Measurements from ENCODE around the gene RSRC1.

The RSRC1 gene

GRCh38 chr3:158127250-158128219, 17.6 kb downstream of the RSRC1 start:
- DNase-seq (ENCODE audit: low read depth in 1 of 2, low spot score in 1 of 2) = no peak

GRCh38 chr3:158128755-158129154, 18.9 kb downstream of the RSRC1 start:
- DNase-seq (ENCODE audit: low read depth in 1 of 2, low spot score in 1 of 2) = no peak

GRCh38 chr3:158134363-158134762, 24.5 kb downstream of the RSRC1 start:
- DNase-seq (ENCODE audit: low read depth in 1 of 2, low spot score in 1 of 2) = no peak

GRCh38 chr3:158140396-158140795, 30.5 kb downstream of the RSRC1 start:
- DNase-seq (ENCODE audit: low read depth in 1 of 2, low spot score in 1 of 2) = no peak

- no peak for DNase-seq (ENCODE audit: low read depth in 1 of 2, low spot score in 1 of 2)
Observed at GRCh38 chr3:158148218-158148617, 38.3 kb downstream of the RSRC1 start.

- no peak for DNase-seq (ENCODE audit: low read depth in 1 of 2, low spot score in 1 of 2)
Observed at GRCh38 chr3:158152186-158152585, 42.3 kb downstream of the RSRC1 start.

DNA sequence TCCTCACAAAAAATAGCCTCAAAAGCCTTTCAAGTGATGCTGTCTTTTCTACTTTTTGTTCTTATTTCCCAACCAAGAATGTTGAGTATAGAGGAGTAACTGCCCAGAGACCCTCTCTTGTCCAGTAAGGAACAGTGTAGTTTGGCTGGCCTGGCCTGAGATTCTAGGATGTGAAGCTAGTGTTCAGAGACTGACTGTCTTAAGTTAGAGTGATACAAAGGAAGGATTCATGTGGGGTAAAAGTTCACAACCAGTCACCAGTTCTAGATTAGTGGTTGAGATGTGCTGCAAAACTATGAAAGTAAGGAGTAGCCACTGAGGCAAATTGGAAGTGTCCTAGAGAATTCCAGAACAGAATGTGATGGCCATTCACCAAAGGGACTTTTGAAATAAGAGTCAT, 49.1 kb downstream of the RSRC1 start:
- DNase-seq (ENCODE audit: low read depth in 1 of 2, low spot score in 1 of 2) = no peak

DNA sequence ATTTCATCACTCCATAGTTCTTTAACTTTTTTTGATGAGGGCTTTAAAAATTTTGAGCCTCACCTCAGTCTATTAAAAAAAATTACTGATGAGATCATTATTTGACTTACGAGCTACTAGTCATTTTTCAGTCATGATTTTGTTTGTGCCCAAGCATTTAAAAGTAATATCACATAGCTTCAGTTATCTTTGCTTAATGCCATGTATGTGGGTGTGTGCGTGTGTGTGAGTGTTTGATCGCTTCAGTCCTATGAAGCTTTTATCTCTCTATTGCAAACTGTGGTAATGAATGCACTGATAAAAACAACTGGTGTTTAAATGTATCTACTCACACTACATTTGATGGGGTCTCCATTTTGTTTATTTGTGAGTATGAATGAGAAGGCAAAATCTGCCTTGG, 49.8 kb downstream of the RSRC1 start:
- DNase-seq (ENCODE audit: low read depth in 1 of 2, low spot score in 1 of 2) = no peak

DNA sequence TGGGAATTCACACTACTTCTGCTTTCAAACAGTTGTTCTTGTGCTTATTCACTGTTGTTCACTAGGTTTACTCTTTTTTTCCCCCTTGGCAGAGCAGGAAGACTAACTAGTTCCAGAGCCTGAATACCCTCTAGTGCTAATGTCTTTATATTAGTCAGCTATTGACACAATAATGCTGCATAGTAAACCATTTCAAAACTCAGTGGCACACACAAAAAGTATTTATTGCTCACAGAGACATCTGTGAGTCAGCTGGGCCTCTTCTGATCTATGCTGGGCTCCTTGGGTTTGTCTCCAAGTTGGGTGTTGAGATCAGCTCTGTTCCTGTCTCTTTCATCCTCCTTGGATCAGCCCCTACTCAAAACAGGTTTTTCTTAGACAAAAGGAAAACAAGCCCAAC, 51.1 kb downstream of the RSRC1 start:
- no peak for DNase-seq (ENCODE audit: low read depth in 1 of 2, low spot score in 1 of 2)

DNA sequence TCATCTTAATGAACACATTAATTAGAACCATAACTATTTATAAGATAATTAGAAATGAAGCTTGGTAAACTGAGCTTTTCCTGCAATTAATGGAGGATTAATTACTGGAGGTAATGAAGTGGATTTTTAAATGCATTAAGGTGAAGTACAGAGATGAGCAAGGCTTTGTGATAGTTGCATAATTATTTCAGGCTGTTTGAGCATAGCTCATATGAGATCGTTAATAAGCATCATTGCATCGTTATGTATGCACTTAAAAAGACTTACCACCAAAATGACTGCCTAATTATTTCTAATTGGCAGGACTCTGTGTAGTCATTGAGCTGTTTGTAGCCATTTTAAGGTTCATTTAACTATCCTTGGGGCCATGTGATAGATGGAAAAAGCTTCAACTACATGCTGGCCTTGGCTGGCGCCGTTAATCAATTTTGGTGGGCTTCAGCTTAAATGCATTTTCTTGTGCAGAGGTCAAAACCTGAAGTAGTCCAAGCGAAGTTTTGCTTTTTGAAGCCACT, 55.3 kb downstream of the RSRC1 start:
- no peak for DNase-seq (ENCODE audit: low read depth in 1 of 2, low spot score in 1 of 2)

DNA sequence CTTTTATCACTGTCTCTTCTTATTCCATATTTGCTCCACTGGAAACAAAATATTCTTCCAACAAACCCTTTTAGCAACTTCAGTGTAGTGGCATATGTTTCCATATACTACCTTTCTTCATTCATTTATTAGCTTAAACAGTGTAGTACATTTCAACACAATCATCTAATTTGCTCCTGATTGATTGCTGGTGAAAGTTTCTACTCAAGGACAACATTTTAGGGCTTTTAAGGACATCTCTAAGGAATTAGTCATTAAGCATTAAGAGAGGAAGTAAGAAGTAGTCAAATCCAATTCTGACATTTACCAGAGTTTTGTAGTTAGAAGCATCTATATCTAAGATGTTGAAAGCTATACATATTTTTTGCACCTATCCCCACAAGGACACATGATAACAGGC, 55.8 kb downstream of the RSRC1 start:
- no peak for DNase-seq (ENCODE audit: low read depth in 1 of 2, low spot score in 1 of 2)

DNA sequence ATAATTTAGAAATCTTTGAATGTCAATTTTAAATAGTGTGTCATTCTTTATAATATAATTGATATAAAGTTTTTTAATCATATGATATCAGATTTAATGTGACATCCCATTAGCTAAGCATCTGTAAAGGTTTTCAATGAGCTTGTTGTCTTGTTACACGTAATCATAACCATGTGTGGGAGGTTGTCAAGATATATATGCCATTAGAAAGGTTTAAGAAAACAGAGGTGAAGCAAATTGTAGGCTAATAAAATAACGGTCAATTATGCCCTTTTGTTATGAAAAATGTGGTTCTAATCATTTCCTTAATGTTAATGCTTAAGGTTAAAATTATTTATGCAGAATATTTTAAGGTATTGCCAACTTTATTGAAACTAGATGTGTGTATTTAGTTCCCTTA, 56.3 kb downstream of the RSRC1 start:
- no peak for DNase-seq (ENCODE audit: low read depth in 1 of 2, low spot score in 1 of 2)

GRCh38 chr3:158167737-158168557, 58.1 kb downstream of the RSRC1 start:
- no peak for DNase-seq (ENCODE audit: low read depth in 1 of 2, low spot score in 1 of 2)

- no peak for DNase-seq (ENCODE audit: low read depth in 1 of 2, low spot score in 1 of 2)
Observed at GRCh38 chr3:158169091-158169491, 59.2 kb downstream of the RSRC1 start.

- DNase-seq (ENCODE audit: low read depth in 1 of 2, low spot score in 1 of 2) = no peak
Observed at GRCh38 chr3:158181096-158181495, 71.2 kb downstream of the RSRC1 start.

- no peak for DNase-seq (ENCODE audit: low read depth in 1 of 2, low spot score in 1 of 2)
Observed at GRCh38 chr3:158185711-158186110, 75.8 kb downstream of the RSRC1 start.

DNA sequence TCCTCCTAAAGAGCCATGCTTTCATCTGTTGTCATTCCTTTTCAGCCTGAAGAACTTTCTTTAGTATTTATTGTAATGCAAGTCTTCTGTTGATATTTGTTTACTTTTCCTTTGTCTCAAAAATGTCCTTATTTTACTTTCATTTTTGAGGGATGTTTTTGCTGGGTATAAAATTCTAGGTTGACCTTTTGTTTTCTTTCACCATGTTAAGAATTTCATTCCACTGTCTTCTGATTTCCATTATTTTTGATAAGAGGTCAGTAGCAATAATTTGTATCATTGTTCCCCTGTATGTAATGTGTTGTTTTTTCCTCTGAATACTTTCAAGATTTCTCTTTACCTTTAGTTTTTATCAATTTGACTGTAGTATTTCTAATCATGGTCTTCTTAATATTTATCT, 91.1 kb downstream of the RSRC1 start:
- DNase-seq (ENCODE audit: low read depth in 1 of 2, low spot score in 1 of 2) = no peak

GRCh38 chr3:158205324-158205723, 95.4 kb downstream of the RSRC1 start:
- DNase-seq (ENCODE audit: low read depth in 1 of 2, low spot score in 1 of 2) = no peak

- DNase-seq (ENCODE audit: low read depth in 1 of 2, low spot score in 1 of 2) = no peak
Observed at GRCh38 chr3:158205994-158206393, 96.1 kb downstream of the RSRC1 start.

GRCh38 chr3:158210067-158210466, 100.2 kb downstream of the RSRC1 start:
- DNase-seq (ENCODE audit: low read depth in 1 of 2, low spot score in 1 of 2) = no peak

GRCh38 chr3:158213461-158213860, 103.6 kb downstream of the RSRC1 start:
- no peak for DNase-seq (ENCODE audit: low read depth in 1 of 2, low spot score in 1 of 2)

GRCh38 chr3:158217992-158218391, 108.1 kb downstream of the RSRC1 start:
- DNase-seq (ENCODE audit: low read depth in 1 of 2, low spot score in 1 of 2) = no peak
